GM21390 (cell line): ENCODE results near the gene OR52J3.
"Not testable (repeated sequence)": the region's sequence is repeated elsewhere in the genome, so short reads cannot be mapped to it uniquely, and the experiment has no call there.

Source experiments
- ATAC-seq: cut with Tn5 transposase; IDR thresholded peaks from one replicate; pipeline ENCODE4 v1.9.1; 2021; ENCODE audit not compliant: unreplicated experiment

The OR52J3 gene

GRCh38 chr11:5046226-5046625 lies at the start of gene OR52J3:
Gene OR52J3 (plus strand): TSS chr11:5046526. CDS start chr11:5046526, 0 bp downstream.
- no peak for ATAC-seq

GRCh38 chr11:5004424-5005274 lies 41.7 kb upstream of the OR52J3 start:
- no peak for ATAC-seq

- ATAC-seq, result no peak
Observed at GRCh38 chr11:5007561-5007960, 38.8 kb upstream of the OR52J3 start.

- ATAC-seq, result no peak
Observed at GRCh38 chr11:5011254-5011653, 35.1 kb upstream of the OR52J3 start.

GRCh38 chr11:5013012-5013411 lies 33.3 kb upstream of the OR52J3 start:
- no peak for ATAC-seq

GRCh38 chr11:5021996-5022395 lies 24.3 kb upstream of the OR52J3 start:
- no peak for ATAC-seq

- ATAC-seq, result no peak
Observed at GRCh38 chr11:5036669-5037068, 9.7 kb upstream of the OR52J3 start.

- no peak for ATAC-seq
Observed at GRCh38 chr11:5037926-5038325, 8.4 kb upstream of the OR52J3 start.

- no peak for ATAC-seq
Observed at GRCh38 chr11:5038341-5038740, 8.0 kb upstream of the OR52J3 start.

GRCh38 chr11:5040876-5041275 lies 5.5 kb upstream of the OR52J3 start:
- ATAC-seq, result no peak

- no peak for ATAC-seq
Observed at GRCh38 chr11:5042091-5042490, 4.2 kb upstream of the OR52J3 start.

- no peak for ATAC-seq
Observed at GRCh38 chr11:5043380-5043779, 2.9 kb upstream of the OR52J3 start.

GRCh38 chr11:5046754-5047330 lies 516 bp downstream of the OR52J3 start:
- no peak for ATAC-seq

GRCh38 chr11:5058679-5059078 lies 12.4 kb downstream of the OR52J3 start:
- not testable (repeated sequence) for ATAC-seq

- ATAC-seq, result no peak
Observed at GRCh38 chr11:5059391-5059790, 13.1 kb downstream of the OR52J3 start, which contains the start of gene OR52E2. Gene OR52E2 (minus strand): TSS chr11:5059627. CDS start chr11:5059627, 0 bp downstream.

- ATAC-seq, result no peak
Observed at GRCh38 chr11:5065027-5065426, 18.7 kb downstream of the OR52J3 start.

GRCh38 chr11:5069272-5069671 lies 22.9 kb downstream of the OR52J3 start, which contains the start of gene OR52E1:
Gene OR52E1 (plus strand): TSS chr11:5069572.
- ATAC-seq, result no peak

- ATAC-seq, result no peak
Observed at GRCh38 chr11:5071799-5072198, 25.5 kb downstream of the OR52J3 start.

GRCh38 chr11:5081405-5081804 lies 35.1 kb downstream of the OR52J3 start:
- no peak for ATAC-seq

GRCh38 chr11:5083602-5084001 lies 37.3 kb downstream of the OR52J3 start:
- ATAC-seq, result no peak

- no peak for ATAC-seq
Observed at GRCh38 chr11:5088556-5088955, 42.2 kb downstream of the OR52J3 start.

- ATAC-seq, result no peak
Observed at GRCh38 chr11:5090668-5091067, 44.3 kb downstream of the OR52J3 start.
